HepG2 (cell line): ENCODE measurements around the gene SLC4A8. TPM values are rescaled to one million over a fixed set of nuclear protein-coding genes. Genes with fewer than 3 reads are reported as not detected.

ENCODE experiments used
- ATAC-seq: fragments of 200-7000 bp; cut with Tn5 transposase; 3 replicates; pipeline ENCODE4 v1.9.1; 2020; ENCODE audit warnings: mild to moderate bottlenecking, moderate library complexity
- BruUV-seq: library from RNA; stranded (reverse); fragments of 400-500 nt; replicated peaks from 2 replicates; lab custom pipeline; 2021; lab: Mats Ljungman, UMichigan
- CTCF ChIA-PET: fragments of 300-600 bp; formaldehyde crosslinking; extraction: SDS; loops from one replicate; lab custom pipeline; 2021; ENCODE audit warnings: low total read pairs, inconsistent platforms, low intra/inter-chr PET ratio; lab: Yijun Ruan, JAX
- POLR2A ChIA-PET: fragments of 350-600 bp; sonication (Branson Sonifier 250); formaldehyde crosslinking; loops from one replicate; lab custom pipeline; 2020; ENCODE audit warnings: antibody characterized with exemption, inconsistent platforms; lab: Yijun Ruan, JAX
- DNase-seq: peaks from one replicate; pipeline ENCODE4 v3.0.0-alpha.2; 2015; ENCODE audit warnings: low spot score
- FAIRE-seq: peaks from 3 replicates; lab custom pipeline; 2011; peaks lifted over from hg19 to GRCh38; lab: Jason Lieb, UNC
- H2AFZ ChIP-seq: one replicate; pipeline ENCODE4 v1.6.1; 2011; ENCODE audit warnings: low read length, inconsistent platforms
- H3K27ac ChIP-seq: fragments of 300-600 bp; 3 replicates; pipeline ENCODE4 v1.8.0; 2011; ENCODE audit warnings: mixed run types, mild to moderate bottlenecking, mixed read lengths, low read length, inconsistent platforms; ENCODE audit not compliant: insufficient read depth; ENCODE audit errors: extremely low read length
- H3K27me3 ChIP-seq, 2 experiments: fragments of 200-600 bp in 1 of 2; 2 replicates in 1 of 2; 3 replicates in 1 of 2; pipeline versions ENCODE4 v1.6.0 to v1.8.0; 2011; ENCODE audit warnings: low read length in 2 of 2, mild to moderate bottlenecking in 2 of 2, moderate library complexity in 2 of 2, inconsistent platforms in 1 of 2; ENCODE audit not compliant: insufficient read depth in 2 of 2, control insufficient read depth in 1 of 2
- H3K36me3 ChIP-seq, 2 experiments: fragments of 200-600 bp in 1 of 2; replicated peaks in 1 of 2; 2 replicates in 1 of 2; 3 replicates in 1 of 2; pipeline versions ENCODE4 v1.5.1 to v1.8.0; 2011; ENCODE audit warnings: low read length in 2 of 2, inconsistent platforms in 1 of 2; ENCODE audit not compliant: insufficient read depth in 2 of 2, control insufficient read depth in 1 of 2
- H3K4me1 ChIP-seq: 2 replicates; pipeline ENCODE4 v1.5.1; 2012; ENCODE audit warnings: low read length, inconsistent platforms; ENCODE audit not compliant: insufficient read depth
- H3K4me2 ChIP-seq: 2 replicates; pipeline ENCODE4 v1.6.0; 2011; ENCODE audit warnings: low read depth, low read length, inconsistent platforms
- H3K4me3 ChIP-seq, 3 experiments: fragments of 200-600 bp in 1 of 3; sonication (generic), shearing (Covaris generic) in 1 of 3; replicated peaks in 1 of 3; 2 replicates each; pipeline ENCODE4 v1.5.1; 2011 to 2016; ENCODE audit warnings: low read length in 3 of 3, inconsistent platforms in 2 of 3, low read depth in 2 of 3, mild to moderate bottlenecking in 2 of 3, control low read depth in 1 of 3, mixed read lengths in 1 of 3; ENCODE audit not compliant: insufficient read depth in 1 of 3
- H3K79me2 ChIP-seq: one replicate; pipeline ENCODE4 v1.6.1; 2011; ENCODE audit warnings: low read length, inconsistent platforms; ENCODE audit not compliant: insufficient read depth
- H3K9ac ChIP-seq: 2 replicates; pipeline ENCODE4 v1.6.0; 2011; ENCODE audit warnings: mild to moderate bottlenecking, low read depth, low read length, inconsistent platforms; ENCODE audit not compliant: insufficient read depth
- H3K9me3 ChIP-seq: 2 replicates; pipeline ENCODE4 v1.5.1; 2012; ENCODE audit warnings: mild to moderate bottlenecking, low read length
- H4K20me1 ChIP-seq: 2 replicates; pipeline ENCODE4 v1.6.0; 2011; ENCODE audit warnings: inconsistent platforms, mild to moderate bottlenecking, low read length, moderate library complexity; ENCODE audit not compliant: insufficient read depth
- CHD4 ChIP-seq: fragments of 200-600 bp; sonication (generic); IDR thresholded peaks from 2 replicates; pipeline ENCODE4 v1.7.0; 2017; ENCODE audit warnings: mild to moderate bottlenecking, low read length, borderline replicate concordance
- DR1 ChIP-seq: sonication (generic); formaldehyde crosslinking; IDR thresholded peaks from 2 replicates; pipeline ENCODE4 v1.8.0; 2021; ENCODE audit warnings: mild to moderate bottlenecking, missing genetic modification reagents, inconsistent platforms
- JUNB ChIP-seq: sonication (generic); formaldehyde crosslinking; IDR thresholded peaks from 2 replicates; pipeline ENCODE4 v1.8.0; 2022; ENCODE audit warnings: missing genetic modification reagents, mild to moderate bottlenecking, borderline replicate concordance
- KAT2B ChIP-seq: fragments of 150-350 bp; IDR thresholded peaks from 2 replicates; pipeline ENCODE4 v1.6.1; 2014; ENCODE audit warnings: low read depth, low read length, borderline replicate concordance
- STAT5B ChIP-seq: sonication (generic); formaldehyde crosslinking; IDR thresholded peaks from 2 replicates; pipeline ENCODE4 v1.4.0; 2020; ENCODE audit warnings: missing genetic modification reagents
- TEAD3 ChIP-seq: optimal IDR thresholded peaks from 2 replicates; pipeline ENCODE3; 2016; ENCODE audit warnings: borderline replicate concordance
- ZBTB1 ChIP-seq: sonication (generic); formaldehyde crosslinking; IDR thresholded peaks from 2 replicates; pipeline ENCODE4 v1.4.0; 2020; ENCODE audit warnings: missing genetic modification reagents, borderline replicate concordance
- ZFP36L2 ChIP-seq: sonication (generic); formaldehyde crosslinking; IDR thresholded peaks from 2 replicates; pipeline ENCODE4 v1.4.0; 2020; ENCODE audit warnings: missing genetic modification reagents
- ZFYVE20 ChIP-seq: sonication (generic); formaldehyde crosslinking; IDR thresholded peaks from 2 replicates; pipeline ENCODE4 v1.8.0; 2023; ENCODE audit warnings: low read depth, mild to moderate bottlenecking, moderate library complexity, missing genetic modification reagents, borderline replicate concordance
- WGBS: methylation state at CpG from one replicate; pipeline ENCODE4 v1.1.6; 2017; ENCODE audit warnings: low lambda C conversion rate; 5-methylcytosine and 5-hydroxymethylcytosine counted together
- in situ Hi-C: cut with HindIII; loops from 2 replicates; pipeline ENCODE4 v1.10.0; 2017; ENCODE audit warnings: low pct_unique_long_range_greater_than_20kb; ENCODE audit not compliant: extremely low pct_ligation_motif_present
- intact Hi-C: fragments of 100-400 bp; cut with micrococcal nuclease; formaldehyde crosslinking; loops from one replicate; pipeline ENCODE4 v1.10.0; 2022; ENCODE audit not compliant: unreplicated experiment
- polyA plus RNA-seq, 8 experiments: library from polyadenylated mRNA; depleted of rRNA in 3 of 8; stranded (reverse) in 7 of 8; unstranded in 1 of 8; fragments of >200 nt; fragmentation: Illumina TruSeq in 4 of 8; extraction: Trizol in 4 of 8; gene quantifications; 2 replicates each; pipeline versions ENCODE4 v1.2.1 to v1.2.3, GENCODE V29; 2011 to 2016; ENCODE audit warnings: low read depth in 4 of 8, missing spikeins in 1 of 8, mixed read lengths in 1 of 8; ENCODE audit not compliant: insufficient read depth in 1 of 8
- total RNA-seq, 5 experiments: library from RNA; depleted of rRNA; stranded (reverse); fragments of >200 nt; fragmentation: Illumina TruSeq; extraction: Trizol; gene quantifications; 2 replicates each; pipeline ENCODE4 v1.2.3, GENCODE V29; 2016; ENCODE audit warnings: low read depth in 1 of 5
- TF ChIP-seq, protein P1 (sequence below): IDR thresholded peaks from 2 replicates; pipeline ENCODE4 v1.6.1; 2016; ENCODE audit warnings: low read depth, borderline replicate concordance
- TF ChIP-seq, protein P2 (sequence below): sonication (generic); formaldehyde crosslinking; IDR thresholded peaks from 2 replicates; pipeline ENCODE4 v1.5.0; 2020; ENCODE audit warnings: mild to moderate bottlenecking, missing genetic modification reagents, borderline replicate concordance
- TF ChIP-seq, protein P3 (sequence below): sonication (generic); formaldehyde crosslinking; IDR thresholded peaks from 2 replicates; pipeline ENCODE4 v1.4.0; 2020; ENCODE audit warnings: missing genetic modification reagents; ENCODE audit errors: not compliant biosample characterization
- TF ChIP-seq, protein P4 (sequence below): sonication (generic); formaldehyde crosslinking; IDR thresholded peaks from 2 replicates; pipeline ENCODE4 v1.4.0; 2020; ENCODE audit warnings: missing genetic modification reagents
- TF ChIP-seq, protein P5 (sequence below): sonication (generic); formaldehyde crosslinking; IDR thresholded peaks from 2 replicates; pipeline ENCODE4 v1.8.1; 2023; ENCODE audit warnings: mild to moderate bottlenecking, missing genetic modification reagents
- TF ChIP-seq, protein P6 (sequence below): IDR thresholded peaks from 2 replicates; pipeline ENCODE4 v1.6.1; 2016; ENCODE audit warnings: missing biosample characterization, missing genetic modification reagents, low read depth

The SLC4A8 gene
- total and polyA plus RNA-seq, 2 of the 13 experiments (the other 11 are each of a cell fraction or from before 2014, with no cell fraction given) = under 0.01 to 0.07 TPM

DNA sequence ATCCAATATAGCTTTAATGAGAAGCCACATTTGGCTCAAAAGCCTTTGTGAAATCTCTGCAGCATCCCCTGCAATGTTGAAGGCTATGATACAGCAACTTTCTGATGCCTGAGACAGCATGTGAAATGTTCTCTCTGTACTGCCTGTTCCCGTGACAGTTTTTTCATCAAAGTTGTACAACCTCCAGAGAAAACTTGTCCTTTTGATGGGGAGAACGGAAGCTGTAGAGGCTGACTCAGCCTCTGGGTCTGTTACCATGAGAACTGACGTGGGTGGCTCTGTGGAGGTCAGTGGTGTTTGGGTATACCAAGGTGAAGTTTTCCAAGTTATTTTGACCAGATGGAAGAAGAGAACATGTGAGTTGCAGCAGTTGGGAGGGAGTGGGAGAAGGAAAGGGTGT, 17.0 kb downstream of the SLC4A8 start:
- no peaks in the 10 kb centered on the region for H3K79me2 ChIP-seq
- intact Hi-C loops = no loop called here
- FAIRE-seq (no peak), ATAC-seq (no peak), DNase-seq (no peak)
- H3K4me3 ChIP-seq = no peak overlapping the region
- H3K27ac ChIP-seq = no peak overlapping the region
- H3K9ac ChIP-seq = no peak overlapping the region
- no peaks in the 10 kb centered on the region for H3K4me1 ChIP-seq
- H2AFZ ChIP-seq = no peak overlapping the region
- H3K27me3 ChIP-seq = no peaks in the 10 kb centered on the region
- BruUV-seq = no TSS peak
- no peaks in the 10 kb centered on the region for H3K9me3 ChIP-seq
- H4K20me1 ChIP-seq = no peaks in the 10 kb centered on the region
- ChIA-PET POLR2A (no interaction called here), CTCF (no interaction called here)
- no peaks in the 10 kb centered on the region for H3K36me3 ChIP-seq
- whole genome bisulfite sequencing = 13% methylated on average over 3 of the region's 3 CpGs
- in situ Hi-C loops = no loop called here
- H3K4me2 ChIP-seq = no peak overlapping the region
- no peak for TF ChIP-seq KAT2B
- TF ChIP-seq, protein P1, sequence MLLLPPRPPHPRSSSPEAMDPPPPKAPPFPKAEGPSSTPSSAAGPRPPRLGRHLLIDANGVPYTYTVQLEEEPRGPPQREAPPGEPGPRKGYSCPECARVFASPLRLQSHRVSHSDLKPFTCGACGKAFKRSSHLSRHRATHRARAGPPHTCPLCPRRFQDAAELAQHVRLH (CRISPR knock-in tag) = no peak
- TF ChIP-seq STAT5B = no peak
- no peak for TF ChIP-seq ZFYVE20 (CRISPR knock-in tag)
- TF ChIP-seq, protein P2, sequence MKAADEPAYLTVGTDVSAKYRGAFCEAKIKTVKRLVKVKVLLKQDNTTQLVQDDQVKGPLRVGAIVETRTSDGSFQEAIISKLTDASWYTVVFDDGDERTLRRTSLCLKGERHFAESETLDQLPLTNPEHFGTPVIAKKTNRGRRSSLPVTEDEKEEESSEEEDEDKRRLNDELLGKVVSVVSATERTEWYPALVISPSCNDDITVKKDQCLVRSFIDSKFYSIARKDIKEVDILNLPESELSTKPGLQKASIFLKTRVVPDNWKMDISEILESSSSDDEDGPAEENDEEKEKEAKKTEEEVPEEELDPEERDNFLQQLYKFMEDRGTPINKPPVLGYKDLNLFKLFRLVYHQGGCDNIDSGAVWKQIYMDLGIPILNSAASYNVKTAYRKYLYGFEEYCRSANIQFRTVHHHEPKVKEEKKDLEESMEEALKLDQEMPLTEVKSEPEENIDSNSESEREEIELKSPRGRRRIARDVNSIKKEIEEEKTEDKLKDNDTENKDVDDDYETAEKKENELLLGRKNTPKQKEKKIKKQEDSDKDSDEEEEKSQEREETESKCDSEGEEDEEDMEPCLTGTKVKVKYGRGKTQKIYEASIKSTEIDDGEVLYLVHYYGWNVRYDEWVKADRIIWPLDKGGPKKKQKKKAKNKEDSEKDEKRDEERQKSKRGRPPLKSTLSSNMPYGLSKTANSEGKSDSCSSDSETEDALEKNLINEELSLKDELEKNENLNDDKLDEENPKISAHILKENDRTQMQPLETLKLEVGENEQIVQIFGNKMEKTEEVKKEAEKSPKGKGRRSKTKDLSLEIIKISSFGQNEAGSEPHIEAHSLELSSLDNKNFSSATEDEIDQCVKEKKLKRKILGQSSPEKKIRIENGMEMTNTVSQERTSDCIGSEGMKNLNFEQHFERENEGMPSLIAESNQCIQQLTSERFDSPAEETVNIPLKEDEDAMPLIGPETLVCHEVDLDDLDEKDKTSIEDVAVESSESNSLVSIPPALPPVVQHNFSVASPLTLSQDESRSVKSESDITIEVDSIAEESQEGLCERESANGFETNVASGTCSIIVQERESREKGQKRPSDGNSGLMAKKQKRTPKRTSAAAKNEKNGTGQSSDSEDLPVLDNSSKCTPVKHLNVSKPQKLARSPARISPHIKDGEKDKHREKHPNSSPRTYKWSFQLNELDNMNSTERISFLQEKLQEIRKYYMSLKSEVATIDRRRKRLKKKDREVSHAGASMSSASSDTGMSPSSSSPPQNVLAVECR (CRISPR knock-in tag) = no peak
- no peak for TF ChIP-seq JUNB (CRISPR knock-in tag)
- TF ChIP-seq, protein P3, sequence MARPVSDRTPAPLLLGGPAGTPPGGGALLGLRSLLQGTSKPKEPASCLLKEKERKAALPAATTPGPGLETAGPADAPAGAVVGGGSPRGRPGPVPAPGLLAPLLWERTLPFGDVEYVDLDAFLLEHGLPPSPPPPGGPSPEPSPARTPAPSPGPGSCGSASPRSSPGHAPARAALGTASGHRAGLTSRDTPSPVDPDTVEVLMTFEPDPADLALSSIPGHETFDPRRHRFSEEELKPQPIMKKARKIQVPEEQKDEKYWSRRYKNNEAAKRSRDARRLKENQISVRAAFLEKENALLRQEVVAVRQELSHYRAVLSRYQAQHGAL (CRISPR knock-in tag) = no peak
- no peak for TF ChIP-seq TEAD3
- no peak for TF ChIP-seq ZFP36L2
- TF ChIP-seq, protein P4, sequence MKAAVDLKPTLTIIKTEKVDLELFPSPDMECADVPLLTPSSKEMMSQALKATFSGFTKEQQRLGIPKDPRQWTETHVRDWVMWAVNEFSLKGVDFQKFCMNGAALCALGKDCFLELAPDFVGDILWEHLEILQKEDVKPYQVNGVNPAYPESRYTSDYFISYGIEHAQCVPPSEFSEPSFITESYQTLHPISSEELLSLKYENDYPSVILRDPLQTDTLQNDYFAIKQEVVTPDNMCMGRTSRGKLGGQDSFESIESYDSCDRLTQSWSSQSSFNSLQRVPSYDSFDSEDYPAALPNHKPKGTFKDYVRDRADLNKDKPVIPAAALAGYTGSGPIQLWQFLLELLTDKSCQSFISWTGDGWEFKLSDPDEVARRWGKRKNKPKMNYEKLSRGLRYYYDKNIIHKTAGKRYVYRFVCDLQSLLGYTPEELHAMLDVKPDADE (CRISPR knock-in tag) = no peak
- TF ChIP-seq ZBTB1 (CRISPR knock-in tag) = no peak
- TF ChIP-seq CHD4 = no peak
- TF ChIP-seq, protein P5, sequence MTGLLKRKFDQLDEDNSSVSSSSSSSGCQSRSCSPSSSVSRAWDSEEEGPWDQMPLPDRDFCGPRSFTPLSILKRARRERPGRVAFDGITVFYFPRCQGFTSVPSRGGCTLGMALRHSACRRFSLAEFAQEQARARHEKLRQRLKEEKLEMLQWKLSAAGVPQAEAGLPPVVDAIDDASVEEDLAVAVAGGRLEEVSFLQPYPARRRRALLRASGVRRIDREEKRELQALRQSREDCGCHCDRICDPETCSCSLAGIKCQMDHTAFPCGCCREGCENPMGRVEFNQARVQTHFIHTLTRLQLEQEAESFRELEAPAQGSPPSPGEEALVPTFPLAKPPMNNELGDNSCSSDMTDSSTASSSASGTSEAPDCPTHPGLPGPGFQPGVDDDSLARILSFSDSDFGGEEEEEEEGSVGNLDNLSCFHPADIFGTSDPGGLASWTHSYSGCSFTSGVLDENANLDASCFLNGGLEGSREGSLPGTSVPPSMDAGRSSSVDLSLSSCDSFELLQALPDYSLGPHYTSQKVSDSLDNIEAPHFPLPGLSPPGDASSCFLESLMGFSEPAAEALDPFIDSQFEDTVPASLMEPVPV (CRISPR knock-in tag) = no peak
- TF ChIP-seq, protein P6, sequence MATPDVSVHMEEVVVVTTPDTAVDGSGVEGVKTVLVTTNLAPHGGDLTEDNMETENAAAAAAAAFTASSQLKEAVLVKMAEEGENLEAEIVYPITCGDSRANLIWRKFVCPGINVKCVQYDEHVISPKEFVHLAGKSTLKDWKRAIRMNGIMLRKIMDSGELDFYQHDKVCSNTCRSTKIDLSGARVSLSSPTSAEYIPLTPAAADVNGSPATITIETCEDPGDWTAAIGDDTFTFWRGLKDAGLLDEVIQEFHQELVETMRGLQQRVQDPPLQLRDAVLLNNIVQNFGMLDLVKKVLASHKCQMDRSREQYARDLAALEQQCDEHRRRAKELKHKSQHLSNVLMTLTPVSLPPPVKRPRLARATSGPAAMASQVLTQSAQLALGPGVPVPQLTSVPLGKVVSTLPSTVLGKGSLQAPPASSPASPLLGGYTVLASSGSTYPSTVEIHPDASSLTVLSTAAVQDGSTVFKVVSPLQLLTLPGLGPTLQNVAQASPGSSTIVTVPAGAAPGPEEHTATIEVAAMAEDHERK (CRISPR knock-in tag) = no peak
- TF ChIP-seq DR1 (CRISPR knock-in tag) = no peak
